CD4-positive, alpha-beta T cell (primary cell): ENCODE measurements around the gene PRKCA. TPM values are rescaled to one million over a fixed set of nuclear protein-coding genes. Genes with fewer than 3 reads are reported as not detected.

Experiments
- ATAC-seq: fragments of 200-7000 bp; cut with Tn5 transposase; one replicate; pipeline ENCODE4 v1.10.0; 2022; ENCODE audit warnings: mild to moderate bottlenecking; ENCODE audit not compliant: poor library complexity
- CTCF ChIA-PET: fragments of 350-600 bp; sonication (Branson Sonifier 250); formaldehyde crosslinking; loops from one replicate; lab custom pipeline; 2021; ENCODE audit warnings: antibody characterized with exemption, inconsistent platforms; lab: Charles Lee
- POLR2A ChIA-PET: fragments of 350-600 bp; sonication (Branson Sonifier 250); formaldehyde crosslinking; loops from one replicate; lab custom pipeline; 2021; ENCODE audit warnings: antibody characterized with exemption, inconsistent platforms; lab: Charles Lee
- DNase-seq, 14 experiments: peaks; one replicate each; pipeline ENCODE4 v3.0.0-alpha.2; 2013 to 2020; ENCODE audit warnings: mixed read lengths in 2 of 14
- H3K27ac ChIP-seq, 2 donors: one replicate each; pipeline versions ENCODE4 v1.5.1 to v1.7.0; 2013; ENCODE audit warnings: low read length in 2 of 2, low read depth in 1 of 2, mild to moderate bottlenecking in 1 of 2
- H3K27me3 ChIP-seq, 2 experiments: 1 replicate in 1 of 2; 2 replicates in 1 of 2; pipeline versions ENCODE4 v1.6.1 to v1.7.0; 2013; ENCODE audit warnings: low read length in 2 of 2, control low read depth in 1 of 2, mild to moderate bottlenecking in 1 of 2, moderate library complexity in 1 of 2; ENCODE audit not compliant: insufficient read depth in 2 of 2, control insufficient read depth in 1 of 2
- H3K36me3 ChIP-seq: one replicate; pipeline ENCODE4 v1.6.1; 2013; ENCODE audit warnings: low read length, control low read depth; ENCODE audit not compliant: insufficient read depth
- H3K4me1 ChIP-seq: one replicate; pipeline ENCODE4 v1.6.1; 2013; ENCODE audit warnings: low read length, control low read depth; ENCODE audit not compliant: insufficient read depth
- H3K4me3 ChIP-seq: one replicate; pipeline ENCODE4 v1.5.1; 2013; ENCODE audit warnings: mild to moderate bottlenecking, low read length, moderate library complexity
- H3K9me3 ChIP-seq, 2 experiments: 1 replicate in 1 of 2; 2 replicates in 1 of 2; pipeline versions ENCODE4 v1.6.1 to v1.7.0; 2013; ENCODE audit warnings: low read length in 2 of 2, mild to moderate bottlenecking in 2 of 2, control low read depth in 1 of 2, moderate library complexity in 1 of 2; ENCODE audit not compliant: control insufficient read depth in 1 of 2, insufficient read depth in 1 of 2
- H3K27ac Mint-ChIP-seq: one replicate; pipeline ENCODE4 v1.8.0; 2020; ENCODE audit warnings: mixed read lengths
- H3K27me3 Mint-ChIP-seq: one replicate; pipeline ENCODE4 v1.8.0; 2021; ENCODE audit warnings: mixed read lengths
- H3K36me3 Mint-ChIP-seq: one replicate; pipeline ENCODE4 v1.8.0; 2021; ENCODE audit warnings: low read depth, mixed read lengths
- H3K4me1 Mint-ChIP-seq: one replicate; pipeline ENCODE4 v1.8.0; 2021; ENCODE audit warnings: low read depth, mixed read lengths
- H3K4me3 Mint-ChIP-seq: one replicate; pipeline ENCODE4 v1.8.0; 2020; ENCODE audit warnings: mild to moderate bottlenecking, mixed read lengths
- H3K9me3 Mint-ChIP-seq: one replicate; pipeline ENCODE4 v1.8.0; 2020; ENCODE audit warnings: mixed read lengths
- intact Hi-C, 2 experiments: fragments of 100-400 bp; cut with DNase I in 1 of 2; cut with micrococcal nuclease in 1 of 2; formaldehyde crosslinking; loops; one replicate each; pipeline versions ENCODE4 v1.15.1 to v1.9.0; 2023 to 2025; cut with DNase I, micrococcal nuclease
- total RNA-seq, 174 experiments: library from RNA in 2 of 174; stranded (reverse) in 2 of 174; gene quantifications; one replicate each; pipeline ENCODE4 v1.2.3 and lab custom pipeline; 2021 to 2026
- TF ChIP-seq, protein P1 (sequence below): fragments of 200-600 bp; IDR thresholded peaks from one replicate; pipeline ENCODE4 v1.8.0; 2022; ENCODE audit warnings: antibody characterized with exemption, mild to moderate bottlenecking

The PRKCA gene
- total RNA-seq, 2 experiments from 2014 or later: 84.8 to 88.6 TPM

DNA sequence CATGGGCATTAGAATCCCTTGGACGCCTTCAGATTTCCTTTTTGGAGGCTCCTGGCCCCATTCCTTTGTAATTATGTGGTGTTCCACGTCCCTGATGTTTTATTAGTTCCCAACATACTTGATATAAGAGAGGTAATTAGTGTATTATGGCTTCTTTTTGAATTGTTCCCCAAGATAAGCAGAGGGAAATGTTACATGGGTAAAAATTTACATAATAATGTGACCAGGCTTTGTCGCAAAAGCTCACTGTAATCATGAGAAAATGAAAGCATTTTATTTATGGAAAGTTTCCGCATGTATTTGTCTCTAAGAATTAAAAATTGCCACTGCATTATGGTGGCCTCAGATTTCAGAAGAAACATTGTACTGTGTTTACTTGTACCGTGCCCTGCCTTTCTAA lies 177.8 kb downstream of the PRKCA start:
- Mint-ChIP-seq H3K36me3 (peaks cover 21% of the 10 kb centered on the region), H3K9me3 (no peaks in the 10 kb centered on the region), H3K4me3 (no peak overlapping the region), H3K4me1 (peaks cover 50% of the 10 kb centered on the region), H3K27ac (no peak overlapping the region), H3K27me3 (no peaks in the 10 kb centered on the region)
- no peak for DNase-seq
- peaks cover 4% of the 10 kb centered on the region for H3K36me3 ChIP-seq
- ATAC-seq: no peak
- no peaks in the 10 kb centered on the region for H3K9me3 ChIP-seq
- intact Hi-C loops: no loop called here
- CTCF ChIA-PET: no interaction called here
- H3K4me3 ChIP-seq: no peak overlapping the region
- H3K4me1 ChIP-seq: no peaks in the 10 kb centered on the region
- TF ChIP-seq, protein P1, sequence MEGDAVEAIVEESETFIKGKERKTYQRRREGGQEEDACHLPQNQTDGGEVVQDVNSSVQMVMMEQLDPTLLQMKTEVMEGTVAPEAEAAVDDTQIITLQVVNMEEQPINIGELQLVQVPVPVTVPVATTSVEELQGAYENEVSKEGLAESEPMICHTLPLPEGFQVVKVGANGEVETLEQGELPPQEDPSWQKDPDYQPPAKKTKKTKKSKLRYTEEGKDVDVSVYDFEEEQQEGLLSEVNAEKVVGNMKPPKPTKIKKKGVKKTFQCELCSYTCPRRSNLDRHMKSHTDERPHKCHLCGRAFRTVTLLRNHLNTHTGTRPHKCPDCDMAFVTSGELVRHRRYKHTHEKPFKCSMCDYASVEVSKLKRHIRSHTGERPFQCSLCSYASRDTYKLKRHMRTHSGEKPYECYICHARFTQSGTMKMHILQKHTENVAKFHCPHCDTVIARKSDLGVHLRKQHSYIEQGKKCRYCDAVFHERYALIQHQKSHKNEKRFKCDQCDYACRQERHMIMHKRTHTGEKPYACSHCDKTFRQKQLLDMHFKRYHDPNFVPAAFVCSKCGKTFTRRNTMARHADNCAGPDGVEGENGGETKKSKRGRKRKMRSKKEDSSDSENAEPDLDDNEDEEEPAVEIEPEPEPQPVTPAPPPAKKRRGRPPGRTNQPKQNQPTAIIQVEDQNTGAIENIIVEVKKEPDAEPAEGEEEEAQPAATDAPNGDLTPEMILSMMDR: no peak
- no peak overlapping the region for H3K27ac ChIP-seq
- no peaks in the 10 kb centered on the region for H3K27me3 ChIP-seq
- POLR2A ChIA-PET: no interaction called here

DNA sequence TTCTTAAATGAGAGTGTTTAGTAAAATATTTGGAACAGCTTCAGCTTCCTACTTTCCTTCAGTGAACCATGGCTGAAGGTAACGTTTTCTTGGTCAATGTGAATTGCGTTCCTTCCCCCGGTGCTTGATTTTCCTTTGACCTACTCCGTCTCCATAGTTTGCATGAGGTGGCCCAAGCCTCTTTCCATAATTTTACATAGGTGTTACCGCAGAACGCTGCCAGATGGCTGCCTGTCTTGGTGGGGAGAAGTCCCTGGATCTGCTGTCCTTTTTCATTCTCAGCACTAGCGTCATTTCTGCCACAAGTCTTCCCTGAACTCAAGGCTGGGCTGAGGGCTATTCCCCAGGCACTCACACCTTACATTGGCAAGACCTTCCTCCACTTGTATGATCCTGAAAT lies 178.4 kb downstream of the PRKCA start:
- CTCF ChIA-PET: no interaction called here
- ATAC-seq (no peak), DNase-seq (no peak)
- no peak overlapping the region for H3K27ac Mint-ChIP-seq
- peaks cover 17% of the 10 kb centered on the region for H3K36me3 Mint-ChIP-seq
- POLR2A ChIA-PET: no interaction called here
- H3K27me3 ChIP-seq: no peaks in the 10 kb centered on the region
- no peaks in the 10 kb centered on the region for H3K27me3 Mint-ChIP-seq
- no peaks in the 10 kb centered on the region for H3K9me3 Mint-ChIP-seq
- no peak overlapping the region for H3K4me3 ChIP-seq
- intact Hi-C loops: no loop called here
- H3K4me3 Mint-ChIP-seq: no peak overlapping the region
- peaks cover 51% of the 10 kb centered on the region for H3K4me1 Mint-ChIP-seq
- H3K4me1 ChIP-seq: no peaks in the 10 kb centered on the region
- no peak overlapping the region for H3K27ac ChIP-seq
- peaks cover 4% of the 10 kb centered on the region for H3K36me3 ChIP-seq
- H3K9me3 ChIP-seq: no peaks in the 10 kb centered on the region
- TF ChIP-seq, protein P1: no peak

DNA sequence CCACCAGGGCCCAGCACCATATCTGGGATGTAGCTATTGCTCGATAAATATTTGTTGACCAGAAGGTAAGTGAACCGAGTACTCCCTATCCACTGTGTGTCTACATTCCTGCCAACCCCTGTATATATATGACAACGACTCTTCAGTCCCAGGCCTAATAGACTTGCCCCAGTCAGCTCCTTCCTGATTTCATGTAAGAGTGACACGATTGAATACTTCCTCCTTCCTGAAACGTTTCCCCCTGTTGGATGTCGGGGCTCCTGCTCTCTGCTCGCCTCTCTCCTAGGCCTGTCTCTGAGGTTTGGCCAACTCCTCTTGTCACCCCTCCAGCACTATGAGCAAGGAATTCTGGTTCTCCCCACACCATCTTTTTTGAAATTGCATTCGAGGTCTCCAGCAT lies 178.9 kb downstream of the PRKCA start:
- Histone ChIP-seq H3K27ac (no peak overlapping the region), H3K4me3 (no peak overlapping the region), H3K36me3 (peaks cover 4% of the 10 kb centered on the region), H3K4me1 (no peaks in the 10 kb centered on the region), H3K9me3 (no peaks in the 10 kb centered on the region), H3K27me3 (no peaks in the 10 kb centered on the region)
- ChIA-PET POLR2A (no interaction called here), CTCF (no interaction called here)
- ATAC-seq (no peak), DNase-seq (peak in 1 of 14 experiments; percentile 16)
- peaks cover 17% of the 10 kb centered on the region for H3K36me3 Mint-ChIP-seq
- H3K4me3 Mint-ChIP-seq: no peak overlapping the region
- intact Hi-C loops: no loop called here
- peaks cover 51% of the 10 kb centered on the region for H3K4me1 Mint-ChIP-seq
- H3K9me3 Mint-ChIP-seq: no peaks in the 10 kb centered on the region
- no peak overlapping the region for H3K27ac Mint-ChIP-seq
- TF ChIP-seq, protein P1: no peak
- H3K27me3 Mint-ChIP-seq: no peaks in the 10 kb centered on the region
